Parietal lobe (tissue), 1 donor: Measurements from ENCODE around the gene C19orf18. TPM values are rescaled to one million over a fixed set of nuclear protein-coding genes. Genes with fewer than 3 reads are reported as not detected.

Experiments used
- total RNA-seq: library from RNA; depleted of rRNA; stranded (reverse); fragments of >200 nt; gene quantifications from one replicate; pipeline ENCODE4 v1.2.3, GENCODE V29; 2014

Gene C19orf18
- not detected for total RNA-seq

GRCh38 chr19:57974434-57974833 is at the start of gene C19orf18:
C19orf18 (minus strand) TSS chr19:57974534; CDS start chr19:57974432, 102 bp downstream.

GRCh38 chr19:58002384-58003173 is 28.2 kb upstream of the C19orf18 start, which contains the start of gene ZNF606:
ZNF606 (minus strand) TSS chr19:58002820; CDS start chr19:58001319, 1,501 bp downstream.

GRCh38 chr19:57947419-57948134 is 26.8 kb downstream of the C19orf18 start, which contains the start of gene ZNF256:
ZNF256 (minus strand) TSS chr19:57947706; CDS start chr19:57947474, 232 bp downstream.

GRCh38 chr19:57934820-57935665 is 39.3 kb downstream of the C19orf18 start, which contains the start of gene ZNF418:
ZNF418 (minus strand) TSS chr19:57935402; CDS start chr19:57933822, 1,580 bp downstream.

GRCh38 chr19:57916168-57916995 is 58.0 kb downstream of the C19orf18 start, which contains the start of gene ZNF417:
ZNF417 (minus strand) TSS chr19:57916592; CDS start chr19:57916411, 181 bp downstream.

Other genes starting within 250 kb of the C19orf18 start
- 33.2 TPM for gene ZNF671, start 246.9 kb downstream of the C19orf18 start, total RNA-seq
- 57.3 TPM for gene ZNF776, start 227.7 kb downstream of the C19orf18 start, total RNA-seq
- gene ZNF586, start 204.9 kb downstream of the C19orf18 start, total RNA-seq, result 79.5 TPM
- gene ZNF552, start 159.6 kb downstream of the C19orf18 start, total RNA-seq, result 20.3 TPM
- 53.5 TPM for gene ZNF587B, start 144.2 kb downstream of the C19orf18 start, total RNA-seq
- gene ZNF587, start 124.7 kb downstream of the C19orf18 start, total RNA-seq, result 51.0 TPM
- 89.8 TPM for gene ZNF814, start 85.5 kb downstream of the C19orf18 start, total RNA-seq
- gene ZNF417, start 57.9 kb downstream of the C19orf18 start, total RNA-seq, result 61.7 TPM
- 65.7 TPM for gene ZNF418, start 39.1 kb downstream of the C19orf18 start, total RNA-seq
- 19.7 TPM for gene ZNF256, start 26.8 kb downstream of the C19orf18 start, total RNA-seq
- gene ZNF606, start 28.3 kb upstream of the C19orf18 start, total RNA-seq, result 65.1 TPM
- 0.94 TPM for gene ZSCAN1, start 59.5 kb upstream of the C19orf18 start, total RNA-seq
- 40.4 TPM for gene ZNF135, start 84.7 kb upstream of the C19orf18 start, total RNA-seq
- 117 TPM for gene ZSCAN18, start 123.7 kb upstream of the C19orf18 start, total RNA-seq
- gene ZNF329, start 176.3 kb upstream of the C19orf18 start, total RNA-seq, result 28.5 TPM
- gene ZNF274, start 208.5 kb upstream of the C19orf18 start, total RNA-seq, result 43.8 TPM